Endothelial cell of umbilical vein (primary cell): Measurements from ENCODE around the gene DRAP1. TPM values are rescaled to one million over a fixed set of nuclear protein-coding genes. Genes with fewer than 3 reads are reported as not detected.

Experiments
- BruUV-seq: library from RNA; stranded (reverse); fragments of 400-500 nt; replicated peaks from 2 replicates; lab custom pipeline; 2021; lab: Mats Ljungman, UMichigan
- CTCF ChIA-PET: fragments of 300-600, 350-600 bp; sonication (Branson Sonifier 250); formaldehyde crosslinking; loops from one replicate; lab custom pipeline; 2021; ENCODE audit warnings: antibody characterized with exemption, inconsistent platforms; lab: Charles Lee
- POLR2A ChIA-PET: fragments of 300-600, 350-600 bp; sonication (Branson Sonifier 250); formaldehyde crosslinking; loops from one replicate; lab custom pipeline; 2021; ENCODE audit warnings: antibody characterized with exemption, inconsistent platforms; lab: Charles Lee
- DNase-seq: peaks from one replicate; pipeline ENCODE4 v3.0.0-alpha.2; 2011; ENCODE audit warnings: low read depth, low spot score
- FAIRE-seq: peaks from 2 replicates; lab custom pipeline; 2011; peaks lifted over from hg19 to GRCh38; lab: Jason Lieb, UNC
- H2AFZ ChIP-seq: 2 replicates; pipeline ENCODE4 v1.6.0; 2012; ENCODE audit warnings: low read depth, low read length, control low read depth, inconsistent platforms
- H3K27ac ChIP-seq: 2 replicates; pipeline ENCODE4 v1.5.1; 2011; ENCODE audit warnings: low read depth, mild to moderate bottlenecking, control low read depth, low read length, moderate library complexity; ENCODE audit not compliant: insufficient read depth
- H3K27me3 ChIP-seq, 2 experiments: 2 replicates each; pipeline versions ENCODE4 v1.6.0 to v1.6.1; 2011; ENCODE audit warnings: low read length in 2 of 2, mixed read lengths in 1 of 2; ENCODE audit not compliant: control insufficient read depth in 2 of 2, insufficient read depth in 2 of 2
- H3K36me3 ChIP-seq, 2 experiments: 2 replicates in 1 of 2; 3 replicates in 1 of 2; pipeline ENCODE4 v1.5.1; 2011; ENCODE audit warnings: low read length in 2 of 2, mild to moderate bottlenecking in 1 of 2, moderate library complexity in 1 of 2; ENCODE audit not compliant: control insufficient read depth in 2 of 2, insufficient read depth in 2 of 2; ENCODE audit errors: extremely low read depth in 1 of 2
- H3K4me1 ChIP-seq: 3 replicates; pipeline ENCODE4 v1.5.1; 2011; ENCODE audit warnings: mild to moderate bottlenecking, low read length; ENCODE audit not compliant: control insufficient read depth, insufficient read depth; ENCODE audit errors: extremely low read depth
- H3K4me2 ChIP-seq: 2 replicates; pipeline ENCODE4 v1.6.1; 2011; ENCODE audit warnings: low read length, control low read depth, mixed read lengths; ENCODE audit not compliant: insufficient read depth
- H3K4me3 ChIP-seq, 3 experiments: fragments of 200-600 bp in 1 of 3; sonication (generic), shearing (Covaris generic) in 1 of 3; replicated peaks in 1 of 3; 2 replicates each; pipeline ENCODE4 v1.5.1; 2011 to 2016; ENCODE audit warnings: control low read depth in 3 of 3, low read length in 3 of 3, mild to moderate bottlenecking in 2 of 3, inconsistent platforms in 1 of 3, low read depth in 1 of 3, moderate library complexity in 1 of 3; ENCODE audit not compliant: insufficient read depth in 1 of 3
- H3K79me2 ChIP-seq: 2 replicates; pipeline ENCODE4 v1.6.0; 2012; ENCODE audit warnings: low read length, inconsistent platforms; ENCODE audit not compliant: control insufficient read depth, insufficient read depth
- H3K9ac ChIP-seq: replicated peaks from 2 replicates; pipeline ENCODE3; 2011; ENCODE audit warnings: low read length, control low read depth; ENCODE audit not compliant: insufficient read depth; ENCODE audit errors: extremely low read depth
- H3K9me1 ChIP-seq: replicated peaks from 3 replicates; pipeline ENCODE4 v1.6.0; 2011; ENCODE audit warnings: mild to moderate bottlenecking, low read length; ENCODE audit not compliant: control insufficient read depth, insufficient read depth; ENCODE audit errors: extremely low read depth
- H3K9me3 ChIP-seq: replicated peaks from 2 replicates; pipeline ENCODE4 v1.5.1; 2012; ENCODE audit warnings: low read length, inconsistent platforms; ENCODE audit not compliant: control insufficient read depth, insufficient read depth
- H4K20me1 ChIP-seq: replicated peaks from 2 replicates; pipeline ENCODE3; 2011; ENCODE audit warnings: mild to moderate bottlenecking, low read length; ENCODE audit not compliant: control insufficient read depth, insufficient read depth; ENCODE audit errors: extremely low read depth
- CTCF ChIP-seq, 2 donors: IDR thresholded peaks; 1 replicate in 1 of 2; 2 replicates in 1 of 2; pipeline ENCODE4 v1.5.1; 2011; ENCODE audit warnings: low read length in 2 of 2, mild to moderate bottlenecking in 2 of 2, moderate library complexity in 2 of 2, control low read depth in 1 of 2, inconsistent platforms in 1 of 2, low read depth in 1 of 2; ENCODE audit not compliant: insufficient read depth in 1 of 2; ENCODE audit errors: extremely low read depth in 1 of 2
- EZH2 ChIP-seq: IDR thresholded peaks from 2 replicates; pipeline ENCODE4 v1.6.1; 2012; ENCODE audit warnings: borderline replicate concordance, low read depth, mild to moderate bottlenecking, moderate library complexity, low read length, inconsistent platforms; ENCODE audit not compliant: severe bottlenecking
- FOS ChIP-seq: IDR thresholded peaks from 2 replicates; pipeline ENCODE4 v1.6.1; 2011; ENCODE audit warnings: mild to moderate bottlenecking, low read length, moderate library complexity, borderline replicate concordance; ENCODE audit not compliant: insufficient read depth
- GATA2 ChIP-seq: IDR thresholded peaks from 2 replicates; pipeline ENCODE4 v1.7.0; 2011; ENCODE audit warnings: low read depth, mild to moderate bottlenecking, moderate library complexity, mixed read lengths, low read length; ENCODE audit not compliant: insufficient read length, insufficient read depth
- JUN ChIP-seq: IDR thresholded peaks from 2 replicates; pipeline ENCODE4 v1.6.1; 2011; ENCODE audit warnings: borderline replicate concordance, low read depth; ENCODE audit not compliant: insufficient read length, insufficient read depth
- MAX ChIP-seq: IDR thresholded peaks from 2 replicates; pipeline ENCODE4 v1.6.1; 2011; ENCODE audit not compliant: insufficient read depth, insufficient read length
- MYC ChIP-seq: IDR thresholded peaks from one replicate; pipeline ENCODE4 v1.6.1; 2011; ENCODE audit warnings: mild to moderate bottlenecking, low read depth, low read length
- POLR2A ChIP-seq: IDR thresholded peaks from 2 replicates; pipeline ENCODE4 v1.6.1; 2012; ENCODE audit warnings: low read depth, mild to moderate bottlenecking, control low read depth, low read length
- POLR2AphosphoS5 ChIP-seq: IDR thresholded peaks from 2 replicates; pipeline ENCODE4 v1.6.1; 2012; ENCODE audit warnings: low read depth, mild to moderate bottlenecking, control low read depth, low read length, moderate library complexity; ENCODE audit not compliant: insufficient read depth
- dilution Hi-C: fragments of 300-500 bp; cut with MboI; formaldehyde crosslinking; loops from one replicate; pipeline ENCODE4 v1.15.0; 2019; ENCODE audit warnings: low sequenced_read_pairs; ENCODE audit not compliant: extremely low pct_ligation_motif_present
- intact Hi-C: fragments of 100-400 bp; cut with micrococcal nuclease; formaldehyde crosslinking; loops from one replicate; pipeline ENCODE4 v1.10.0; 2022
- polyA plus RNA-seq, 4 experiments: library from polyadenylated mRNA; depleted of rRNA in 3 of 4; stranded (reverse) in 3 of 4; unstranded in 1 of 4; fragments of >200 nt; gene quantifications; 2 replicates each; pipeline versions ENCODE4 v1.2.1 to v1.2.3, GENCODE V29; 2011 to 2012; ENCODE audit warnings: missing spikeins in 1 of 4
- total RNA-seq: library from RNA; stranded (reverse); gene quantifications from 2 replicates; pipeline ENCODE4 v1.2.3, GENCODE V29; 2021

DRAP1 gene
- total and polyA plus RNA-seq, 2 donors (not counting 3 experiments of a cell fraction or from before 2014, with no cell fraction given) = 74.9 to 114 TPM

- TSS peak; percentile 4 for BruUV-seq
- H2AFZ ChIP-seq = peak overlapping the region; percentile 40
- no peaks in the 10 kb centered on the region for H3K9me1 ChIP-seq
- DNase-seq (no peak), FAIRE-seq (no peak)
- H3K79me2 ChIP-seq = peaks cover 32% of the 10 kb centered on the region
- H3K4me2 ChIP-seq = peak overlapping the region; percentile 62
- H3K9me3 ChIP-seq = no peaks in the 10 kb centered on the region
- no peaks in the 10 kb centered on the region for H4K20me1 ChIP-seq
- no peaks in the 10 kb centered on the region for H3K27me3 ChIP-seq
- ChIA-PET CTCF (interaction anchor here (0.6 to 6.7 kb wide), 45 partner anchors 10 to 1115 kb away, joined by 3 to 75 read pairs (median 5); partner anchors contain the start of genes AP5B1, BANF1, C11orf68 and CFL1), POLR2A (interaction anchor here (0.6 to 6.7 kb wide), 9 partner anchors 11 to 193 kb away, joined by 3 to 67 read pairs (median 4); partner anchors contain the start of genes CFL1, FOSL1 and MUS81)
- H3K27ac ChIP-seq = peak overlapping the region; percentile 37
- dilution Hi-C loops = no loop called here
- H3K4me1 ChIP-seq = peaks cover 38% of the 10 kb centered on the region
- peak overlapping the region; percentile 61 for H3K9ac ChIP-seq
- peaks cover 4 to 24% of the 10 kb centered on the region in 2 experiments for H3K36me3 ChIP-seq
- TF ChIP-seq GATA2 (no peak), EZH2 (no peak), MAX (no peak), POLR2A (no peak), POLR2AphosphoS5 (no peak), JUN (no peak), MYC (no peak), CTCF (IDR thresholded peaks at IDR 0.05; ENCODE audit: extremely low read depth in 1 of 2, insufficient read depth in 1 of 2, low read depth in 1 of 2, low read length in 2 of 2) (no peak), FOS (no peak)
- intact Hi-C loops = loop anchor here (1.0 to 5.0 kb wide), 7 partner anchors 15 to 176 kb away; partner anchors contain the start of genes C11orf68, DRAP1, EFEMP2 and MUS81
- peak overlapping the region; percentile 34 to 66 (median 64) for H3K4me3 ChIP-seq
These were observed 31.5 kb upstream of the DRAP1 start for GRCh38 chr11:65887723-65888162.
